ENCODE data around the gene CAMTA1. TPM values are rescaled to one million over a fixed set of nuclear protein-coding genes. Genes with fewer than 3 reads are reported as not detected.

Gene CAMTA1
- total and polyA plus RNA-seq, 4 donors, result 18.0 to 93.5 (median 35.8) TPM

DNA sequence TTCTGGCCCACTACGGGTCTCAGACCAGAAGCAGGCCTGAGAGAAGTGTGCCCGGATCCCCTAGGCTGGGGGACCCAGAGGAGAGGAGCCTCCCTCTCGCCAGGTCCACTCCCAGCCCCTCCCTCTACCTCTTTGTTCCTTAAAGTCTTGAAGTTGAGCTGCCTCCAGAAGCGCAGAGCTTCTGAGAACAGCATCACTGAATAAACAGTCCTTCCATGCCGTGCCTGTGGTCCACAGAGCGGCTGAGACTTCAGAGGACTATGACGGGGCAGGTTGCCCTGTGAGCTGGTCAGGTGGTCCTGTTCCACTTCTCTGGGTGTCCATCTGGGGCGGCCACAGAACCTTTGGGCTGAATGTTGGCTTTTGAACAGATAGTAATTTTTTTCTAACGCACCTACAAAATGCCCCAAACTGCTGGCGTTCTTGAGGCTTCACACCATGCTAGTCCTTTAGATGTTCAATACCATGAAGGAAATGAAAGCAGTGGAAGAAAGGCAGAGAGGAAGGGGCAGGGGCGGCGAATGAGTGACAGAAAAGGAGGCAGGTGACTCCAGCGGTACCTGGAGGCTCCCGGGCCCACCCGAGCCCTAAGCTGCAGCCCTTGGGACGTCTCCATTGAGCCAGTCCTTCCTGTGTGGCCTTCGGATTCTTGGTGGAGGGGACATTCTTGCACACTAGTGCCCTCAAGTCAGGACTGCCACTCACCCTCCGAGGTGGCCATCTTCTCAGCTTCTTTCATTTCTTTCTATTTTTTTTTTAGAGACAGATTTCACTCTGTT, 746.5 kb downstream of the CAMTA1 start (continued):
- TF ChIP-seq HNF4A (conservative IDR thresholded peaks at IDR 0.05), result no peak

DNA sequence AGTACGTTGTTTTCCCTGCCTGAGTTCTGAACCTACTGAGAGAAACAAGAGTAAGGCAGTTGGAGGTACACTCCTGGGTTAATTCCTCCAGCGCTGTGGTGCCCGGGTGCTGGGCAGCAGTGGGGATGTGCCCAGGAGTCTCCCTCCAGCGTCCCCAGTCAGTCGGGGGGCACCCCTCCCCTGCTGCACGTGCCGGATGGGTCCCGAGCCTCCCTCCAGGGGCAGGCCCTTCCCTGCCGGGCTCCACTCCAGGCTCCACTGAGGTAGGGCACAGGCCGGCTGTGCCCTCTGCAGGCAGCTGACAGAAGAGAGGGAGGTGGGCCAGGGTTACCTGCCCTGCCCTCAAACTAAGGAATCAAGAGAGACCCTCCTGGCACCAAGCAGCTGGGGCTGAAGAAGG, 747.8 kb downstream of the CAMTA1 start:
- Histone ChIP-seq H3K9me3 (ENCODE audit: control insufficient read depth in 4 of 4, low read length in 3 of 4) (no peaks in the 10 kb centered on the region), H3K27ac (ENCODE audit: low read depth in 1 of 2, low read length in 2 of 2) (no peak overlapping the region), H3K4me3 (ENCODE audit: low read depth in 1 of 3, low read length in 3 of 3) (no peak overlapping the region), H3K36me3 (ENCODE audit: control insufficient read depth in 4 of 4, insufficient read depth in 3 of 4, low read depth in 1 of 4, low read length in 3 of 4) (no peaks in the 10 kb centered on the region), H3K9ac (ENCODE audit: low read depth in 1 of 2, low read length in 2 of 2) (no peak overlapping the region), H3K27me3 (ENCODE audit: control insufficient read depth in 4 of 4, insufficient read depth in 4 of 4, low read length in 3 of 4) (no peaks in the 10 kb centered on the region), H3K4me1 (ENCODE audit: control insufficient read depth in 4 of 4, insufficient read depth in 4 of 4, low read length in 3 of 4) (peaks cover 0 to 7% (median 3%) of the 10 kb centered on the region in 4 donors)
- whole genome bisulfite sequencing, result 91% methylated on average over 10 of the region's 10 CpGs
- no peak for DNase-seq (ENCODE audit: low spot score)
- TF ChIP-seq RXRA (IDR thresholded peaks at IDR 0.05) (no peak), FOXA1 (IDR thresholded peaks at IDR 0.05) (no peak), YY1 (IDR thresholded peaks at IDR 0.05) (no peak), FOXA2 (IDR thresholded peaks at IDR 0.05) (no peak), JUND (IDR thresholded peaks at IDR 0.05) (no peak), RAD21 (IDR thresholded peaks at IDR 0.05) (no peak), HNF4G (IDR thresholded peaks at IDR 0.05) (no peak), HNF4A (conservative IDR thresholded peaks at IDR 0.05) (no peak), EGR1 (IDR thresholded peaks at IDR 0.05; ENCODE audit: low read depth in 2 of 2) (no peak), GABPA (IDR thresholded peaks at IDR 0.05 in 1 of 2, conservative IDR thresholded peaks at IDR 0.05 in 1 of 2) (no peak), SP1 (IDR thresholded peaks at IDR 0.05) (no peak), TAF1 (conservative IDR thresholded peaks at IDR 0.05) (no peak)
- TF ChIP-seq, protein P1, sequence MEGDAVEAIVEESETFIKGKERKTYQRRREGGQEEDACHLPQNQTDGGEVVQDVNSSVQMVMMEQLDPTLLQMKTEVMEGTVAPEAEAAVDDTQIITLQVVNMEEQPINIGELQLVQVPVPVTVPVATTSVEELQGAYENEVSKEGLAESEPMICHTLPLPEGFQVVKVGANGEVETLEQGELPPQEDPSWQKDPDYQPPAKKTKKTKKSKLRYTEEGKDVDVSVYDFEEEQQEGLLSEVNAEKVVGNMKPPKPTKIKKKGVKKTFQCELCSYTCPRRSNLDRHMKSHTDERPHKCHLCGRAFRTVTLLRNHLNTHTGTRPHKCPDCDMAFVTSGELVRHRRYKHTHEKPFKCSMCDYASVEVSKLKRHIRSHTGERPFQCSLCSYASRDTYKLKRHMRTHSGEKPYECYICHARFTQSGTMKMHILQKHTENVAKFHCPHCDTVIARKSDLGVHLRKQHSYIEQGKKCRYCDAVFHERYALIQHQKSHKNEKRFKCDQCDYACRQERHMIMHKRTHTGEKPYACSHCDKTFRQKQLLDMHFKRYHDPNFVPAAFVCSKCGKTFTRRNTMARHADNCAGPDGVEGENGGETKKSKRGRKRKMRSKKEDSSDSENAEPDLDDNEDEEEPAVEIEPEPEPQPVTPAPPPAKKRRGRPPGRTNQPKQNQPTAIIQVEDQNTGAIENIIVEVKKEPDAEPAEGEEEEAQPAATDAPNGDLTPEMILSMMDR (IDR thresholded peaks at IDR 0.05; ENCODE audit: low read depth, low read length, missing input control), result no peak
- TF ChIP-seq, protein P2, sequence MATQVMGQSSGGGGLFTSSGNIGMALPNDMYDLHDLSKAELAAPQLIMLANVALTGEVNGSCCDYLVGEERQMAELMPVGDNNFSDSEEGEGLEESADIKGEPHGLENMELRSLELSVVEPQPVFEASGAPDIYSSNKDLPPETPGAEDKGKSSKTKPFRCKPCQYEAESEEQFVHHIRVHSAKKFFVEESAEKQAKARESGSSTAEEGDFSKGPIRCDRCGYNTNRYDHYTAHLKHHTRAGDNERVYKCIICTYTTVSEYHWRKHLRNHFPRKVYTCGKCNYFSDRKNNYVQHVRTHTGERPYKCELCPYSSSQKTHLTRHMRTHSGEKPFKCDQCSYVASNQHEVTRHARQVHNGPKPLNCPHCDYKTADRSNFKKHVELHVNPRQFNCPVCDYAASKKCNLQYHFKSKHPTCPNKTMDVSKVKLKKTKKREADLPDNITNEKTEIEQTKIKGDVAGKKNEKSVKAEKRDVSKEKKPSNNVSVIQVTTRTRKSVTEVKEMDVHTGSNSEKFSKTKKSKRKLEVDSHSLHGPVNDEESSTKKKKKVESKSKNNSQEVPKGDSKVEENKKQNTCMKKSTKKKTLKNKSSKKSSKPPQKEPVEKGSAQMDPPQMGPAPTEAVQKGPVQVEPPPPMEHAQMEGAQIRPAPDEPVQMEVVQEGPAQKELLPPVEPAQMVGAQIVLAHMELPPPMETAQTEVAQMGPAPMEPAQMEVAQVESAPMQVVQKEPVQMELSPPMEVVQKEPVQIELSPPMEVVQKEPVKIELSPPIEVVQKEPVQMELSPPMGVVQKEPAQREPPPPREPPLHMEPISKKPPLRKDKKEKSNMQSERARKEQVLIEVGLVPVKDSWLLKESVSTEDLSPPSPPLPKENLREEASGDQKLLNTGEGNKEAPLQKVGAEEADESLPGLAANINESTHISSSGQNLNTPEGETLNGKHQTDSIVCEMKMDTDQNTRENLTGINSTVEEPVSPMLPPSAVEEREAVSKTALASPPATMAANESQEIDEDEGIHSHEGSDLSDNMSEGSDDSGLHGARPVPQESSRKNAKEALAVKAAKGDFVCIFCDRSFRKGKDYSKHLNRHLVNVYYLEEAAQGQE (IDR thresholded peaks at IDR 0.05), result no peak
- TF ChIP-seq, protein P3, sequence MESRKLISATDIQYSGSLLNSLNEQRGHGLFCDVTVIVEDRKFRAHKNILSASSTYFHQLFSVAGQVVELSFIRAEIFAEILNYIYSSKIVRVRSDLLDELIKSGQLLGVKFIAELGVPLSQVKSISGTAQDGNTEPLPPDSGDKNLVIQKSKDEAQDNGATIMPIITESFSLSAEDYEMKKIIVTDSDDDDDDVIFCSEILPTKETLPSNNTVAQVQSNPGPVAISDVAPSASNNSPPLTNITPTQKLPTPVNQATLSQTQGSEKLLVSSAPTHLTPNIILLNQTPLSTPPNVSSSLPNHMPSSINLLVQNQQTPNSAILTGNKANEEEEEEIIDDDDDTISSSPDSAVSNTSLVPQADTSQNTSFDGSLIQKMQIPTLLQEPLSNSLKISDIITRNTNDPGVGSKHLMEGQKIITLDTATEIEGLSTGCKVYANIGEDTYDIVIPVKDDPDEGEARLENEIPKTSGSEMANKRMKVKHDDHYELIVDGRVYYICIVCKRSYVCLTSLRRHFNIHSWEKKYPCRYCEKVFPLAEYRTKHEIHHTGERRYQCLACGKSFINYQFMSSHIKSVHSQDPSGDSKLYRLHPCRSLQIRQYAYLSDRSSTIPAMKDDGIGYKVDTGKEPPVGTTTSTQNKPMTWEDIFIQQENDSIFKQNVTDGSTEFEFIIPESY (IDR thresholded peaks at IDR 0.05), result no peak
- TF ChIP-seq, protein P4, sequence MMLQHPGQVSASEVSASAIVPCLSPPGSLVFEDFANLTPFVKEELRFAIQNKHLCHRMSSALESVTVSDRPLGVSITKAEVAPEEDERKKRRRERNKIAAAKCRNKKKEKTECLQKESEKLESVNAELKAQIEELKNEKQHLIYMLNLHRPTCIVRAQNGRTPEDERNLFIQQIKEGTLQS (IDR thresholded peaks at IDR 0.05), result no peak

Data from liver (tissue), 9 donors.